Fibroblast of mammary gland (primary cell): ENCODE results near the gene VPS13C.

Source experiments
- DNase-seq: peaks from one replicate; pipeline ENCODE4 v3.0.0-alpha.2; 2010; ENCODE audit warnings: low read depth
- H3K4me3 ChIP-seq: 2 replicates; pipeline ENCODE4 v1.5.1; 2011; ENCODE audit warnings: low read depth, mild to moderate bottlenecking, low read length, moderate library complexity; ENCODE audit not compliant: control insufficient read depth
- TF ChIP-seq, protein P1 (sequence below): conservative IDR thresholded peaks from 2 replicates; pipeline ENCODE4 v1.5.1; 2011; ENCODE audit warnings: low read depth, low read length, inconsistent platforms; ENCODE audit not compliant: control insufficient read depth, insufficient read depth

Gene VPS13C

DNA sequence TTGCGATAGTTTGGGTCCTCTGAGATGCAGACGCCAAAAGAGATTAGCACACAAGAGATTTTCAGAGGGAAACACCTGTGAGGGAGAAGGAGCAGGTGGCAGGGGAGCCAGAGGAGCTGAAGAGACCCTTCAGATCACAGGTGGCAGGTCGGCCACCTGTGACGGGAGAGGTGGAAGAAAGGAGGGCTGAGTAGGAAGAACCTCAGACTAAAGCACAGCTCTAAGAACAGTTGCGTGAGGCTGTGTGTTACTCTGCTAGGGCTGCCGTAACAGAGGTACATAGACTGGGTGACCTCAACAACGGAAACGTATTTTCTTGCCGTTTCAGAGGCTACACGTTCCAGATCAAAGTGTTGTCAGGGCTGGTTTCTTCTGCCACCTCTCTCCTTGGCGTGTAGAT, 45.0 kb upstream of the VPS13C start:
- TF ChIP-seq, protein P1, sequence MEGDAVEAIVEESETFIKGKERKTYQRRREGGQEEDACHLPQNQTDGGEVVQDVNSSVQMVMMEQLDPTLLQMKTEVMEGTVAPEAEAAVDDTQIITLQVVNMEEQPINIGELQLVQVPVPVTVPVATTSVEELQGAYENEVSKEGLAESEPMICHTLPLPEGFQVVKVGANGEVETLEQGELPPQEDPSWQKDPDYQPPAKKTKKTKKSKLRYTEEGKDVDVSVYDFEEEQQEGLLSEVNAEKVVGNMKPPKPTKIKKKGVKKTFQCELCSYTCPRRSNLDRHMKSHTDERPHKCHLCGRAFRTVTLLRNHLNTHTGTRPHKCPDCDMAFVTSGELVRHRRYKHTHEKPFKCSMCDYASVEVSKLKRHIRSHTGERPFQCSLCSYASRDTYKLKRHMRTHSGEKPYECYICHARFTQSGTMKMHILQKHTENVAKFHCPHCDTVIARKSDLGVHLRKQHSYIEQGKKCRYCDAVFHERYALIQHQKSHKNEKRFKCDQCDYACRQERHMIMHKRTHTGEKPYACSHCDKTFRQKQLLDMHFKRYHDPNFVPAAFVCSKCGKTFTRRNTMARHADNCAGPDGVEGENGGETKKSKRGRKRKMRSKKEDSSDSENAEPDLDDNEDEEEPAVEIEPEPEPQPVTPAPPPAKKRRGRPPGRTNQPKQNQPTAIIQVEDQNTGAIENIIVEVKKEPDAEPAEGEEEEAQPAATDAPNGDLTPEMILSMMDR, result no peak
- no peak overlapping the region for H3K4me3 ChIP-seq
- no peak for DNase-seq

DNA sequence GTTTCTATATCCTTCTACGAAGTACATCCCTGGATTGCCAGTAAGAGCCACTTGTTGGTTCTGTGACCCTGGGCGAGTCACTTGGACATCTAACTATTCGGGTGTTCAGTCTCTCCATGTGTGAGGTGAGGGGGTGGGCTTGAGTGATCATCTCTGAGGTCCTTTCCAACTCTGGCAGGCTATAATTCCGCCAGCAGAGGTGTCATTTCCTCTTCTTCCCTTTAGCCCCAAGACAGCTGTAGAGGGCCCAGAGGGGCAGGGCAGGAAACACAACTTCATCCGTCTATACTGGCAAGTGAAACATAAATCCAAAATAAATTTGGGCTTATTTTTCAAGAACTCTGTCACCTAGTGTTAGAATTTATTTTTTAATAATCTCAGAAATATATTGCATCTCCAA, 44.6 kb upstream of the VPS13C start:
- no peak for DNase-seq
- no peak overlapping the region for H3K4me3 ChIP-seq
- TF ChIP-seq, protein P1, result no peak

DNA sequence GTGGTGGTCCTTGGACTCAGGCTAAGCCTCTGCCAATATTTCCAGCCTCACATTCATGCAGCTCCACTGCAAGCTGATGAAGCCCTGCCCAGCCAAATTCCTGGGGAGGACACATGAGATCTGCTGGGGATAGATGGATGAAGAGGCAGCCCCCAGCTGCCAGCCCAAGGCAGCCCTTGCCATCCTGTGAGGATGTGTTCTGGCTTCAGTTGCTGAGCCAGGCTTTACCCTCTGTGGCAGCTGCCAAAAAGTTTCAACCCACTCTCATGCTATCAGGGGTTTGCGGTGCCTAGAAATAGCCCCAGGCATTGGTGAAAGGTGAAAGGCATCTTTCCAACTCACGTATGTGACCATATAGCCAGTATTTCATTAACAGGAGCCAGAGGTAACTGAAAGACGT, 44.2 kb upstream of the VPS13C start:
- DNase-seq, result no peak
- no peak overlapping the region for H3K4me3 ChIP-seq
- TF ChIP-seq, protein P1, result no peak

DNA sequence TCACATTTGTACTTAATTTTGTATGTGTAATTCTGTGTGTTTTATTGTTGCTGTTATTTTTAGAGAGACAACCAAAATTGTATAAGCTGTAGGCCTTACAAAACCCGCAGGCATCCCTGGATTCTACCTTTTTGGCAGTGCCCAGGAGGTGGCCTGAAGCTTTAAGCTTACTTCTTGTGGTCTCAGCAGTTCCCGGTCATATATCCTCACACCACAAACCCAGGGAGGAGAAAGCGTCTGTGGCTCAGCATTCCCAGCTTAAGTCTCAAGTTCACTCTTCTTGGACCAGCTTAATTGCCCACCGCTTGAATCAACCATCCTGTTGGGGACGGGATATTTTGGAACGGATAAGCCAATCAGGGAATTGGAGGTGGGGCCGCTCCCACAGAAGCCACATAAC, 43.2 kb upstream of the VPS13C start:
- DNase-seq, result no peak
- H3K4me3 ChIP-seq, result no peak overlapping the region
- TF ChIP-seq, protein P1, result no peak

DNA sequence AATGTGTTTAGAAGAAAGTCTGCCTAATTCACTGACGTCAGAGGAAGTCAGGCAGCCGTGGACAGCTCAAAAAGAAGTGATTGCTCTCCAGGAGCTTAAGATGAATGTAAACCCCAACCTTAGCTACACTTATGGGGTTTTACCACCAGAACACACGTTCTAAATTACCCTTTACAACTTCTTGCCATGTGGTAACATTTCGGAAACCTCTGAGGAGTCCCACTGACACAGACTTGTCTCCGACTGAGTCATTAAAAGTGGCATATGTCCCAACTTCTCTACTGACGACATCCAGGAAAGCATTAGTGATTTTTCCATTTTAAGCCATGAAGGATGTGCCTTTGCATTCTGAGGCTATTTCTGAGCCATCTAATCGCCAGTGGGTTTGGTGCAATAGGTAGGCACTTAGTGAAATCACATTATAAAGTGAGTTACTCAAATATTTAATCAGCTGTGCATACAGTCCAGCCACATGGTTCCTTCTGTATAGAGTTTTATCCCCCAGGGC, 38.9 kb upstream of the VPS13C start:
- TF ChIP-seq, protein P1, result no peak
- H3K4me3 ChIP-seq, result no peak overlapping the region
- peak; percentile 90 for DNase-seq

DNA sequence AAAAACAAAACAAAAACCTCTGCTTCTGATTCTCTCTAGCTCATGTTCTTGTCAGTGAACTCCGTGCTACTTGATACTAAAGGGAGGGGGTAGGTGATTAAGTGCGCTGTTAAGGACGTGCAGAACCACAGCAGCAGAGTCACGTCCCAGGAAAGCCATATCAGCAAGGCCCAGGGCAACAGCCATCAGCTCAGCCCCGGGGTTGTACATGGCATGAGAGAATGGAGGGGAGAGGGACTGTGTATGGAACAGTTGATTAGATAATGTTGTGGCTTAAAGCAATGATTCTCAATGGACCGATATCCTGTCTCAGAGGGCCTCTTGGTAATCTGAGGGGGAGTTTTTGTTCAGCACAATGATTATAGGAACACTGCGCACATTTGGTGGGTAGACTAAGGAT, 34.1 kb upstream of the VPS13C start:
- TF ChIP-seq, protein P1, result no peak
- H3K4me3 ChIP-seq, result no peak overlapping the region
- DNase-seq, result no peak

DNA sequence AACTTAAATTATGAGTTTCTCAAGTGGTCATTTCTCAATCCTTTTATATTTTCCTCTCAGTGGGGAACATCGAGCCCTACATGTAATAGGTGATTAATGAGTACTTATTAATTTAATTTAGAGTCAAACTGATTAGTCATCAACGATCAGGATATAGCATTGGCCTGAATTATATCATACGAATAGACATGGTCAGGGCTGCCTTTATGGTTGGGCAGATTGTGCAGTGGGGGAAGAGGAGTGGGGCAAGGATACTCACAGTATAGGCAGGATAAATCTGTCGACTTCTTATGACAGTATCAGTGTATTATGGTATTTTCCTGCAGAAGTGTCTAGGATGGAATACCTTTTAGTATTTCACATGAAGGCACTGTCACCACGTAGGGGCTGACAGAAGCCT, 33.6 kb upstream of the VPS13C start:
- H3K4me3 ChIP-seq, result no peak overlapping the region
- TF ChIP-seq, protein P1, result no peak
- no peak for DNase-seq
